ENCODE data around the gene SLMAP.

GRCh38 chr3:57856675-57857074, 100.6 kb downstream of the SLMAP start:
- no peak for TF ChIP-seq CTCF (optimal IDR thresholded peaks at IDR 0.05 in 1 of 3, IDR thresholded peaks at IDR 0.05 in 1 of 3, conservative IDR thresholded peaks at IDR 0.05 in 1 of 3; ENCODE audit: extremely low read depth in 1 of 3, insufficient read depth in 2 of 3, low read length in 3 of 3)
- TF ChIP-seq EZH2 (IDR thresholded peaks at IDR 0.05; ENCODE audit: low read length): no peak
